WI38 (cell line): Measurements from ENCODE around the gene ALK.
"Not testable (repeated sequence)": the region's sequence is repeated elsewhere in the genome, so short reads cannot be mapped to it uniquely, and the experiment has no call there.

ENCODE experiments used
- H3K4me3 ChIP-seq: 2 replicates; pipeline ENCODE4 v1.5.1; 2011; ENCODE audit warnings: low read depth, mild to moderate bottlenecking, control low read depth, low read length
- CTCF ChIP-seq: IDR thresholded peaks from 2 replicates; pipeline ENCODE4 v1.5.1; 2012; ENCODE audit warnings: low read depth, mild to moderate bottlenecking, control low read depth, low read length

ALK gene

GRCh38 chr2:29259221-29259620 lies 662.2 kb downstream of the ALK start:
- no peak overlapping the region for H3K4me3 ChIP-seq
- TF ChIP-seq CTCF = no peak

DNA sequence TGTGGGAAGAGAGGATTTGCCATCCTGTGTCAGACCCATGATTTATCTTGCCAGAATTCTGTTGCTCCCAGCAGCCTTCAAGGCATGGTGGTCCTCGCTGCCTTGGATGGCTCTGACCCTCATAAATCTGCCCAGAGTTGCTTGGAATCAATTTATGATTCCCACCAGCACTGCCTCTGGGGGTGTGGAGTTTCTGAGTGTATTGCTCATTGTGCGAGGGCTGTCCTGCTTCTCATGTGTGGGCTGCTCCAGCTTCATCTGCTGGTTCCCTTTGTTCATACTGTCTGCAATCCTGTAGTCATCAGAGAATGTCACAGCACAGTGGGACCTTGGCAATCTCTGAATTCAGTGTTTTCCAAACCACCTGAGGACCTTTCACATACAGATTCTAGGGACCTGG lies 666.4 kb downstream of the ALK start:
- TF ChIP-seq CTCF = no peak

GRCh38 chr2:29253495-29254275 lies 667.7 kb downstream of the ALK start:
- not testable (repeated sequence) for H3K4me3 ChIP-seq

More for the DNA sequence above, 666.4 kb downstream of the ALK start:
- no peak overlapping the region for H3K4me3 ChIP-seq

GRCh38 chr2:29253026-29253425 lies 668.4 kb downstream of the ALK start:
- no peak overlapping the region for H3K4me3 ChIP-seq
- TF ChIP-seq CTCF = no peak

- H3K4me3 ChIP-seq = no peak overlapping the region
- TF ChIP-seq CTCF = no peak
Measured at GRCh38 chr2:29251406-29251805, 670.0 kb downstream of the ALK start.

DNA sequence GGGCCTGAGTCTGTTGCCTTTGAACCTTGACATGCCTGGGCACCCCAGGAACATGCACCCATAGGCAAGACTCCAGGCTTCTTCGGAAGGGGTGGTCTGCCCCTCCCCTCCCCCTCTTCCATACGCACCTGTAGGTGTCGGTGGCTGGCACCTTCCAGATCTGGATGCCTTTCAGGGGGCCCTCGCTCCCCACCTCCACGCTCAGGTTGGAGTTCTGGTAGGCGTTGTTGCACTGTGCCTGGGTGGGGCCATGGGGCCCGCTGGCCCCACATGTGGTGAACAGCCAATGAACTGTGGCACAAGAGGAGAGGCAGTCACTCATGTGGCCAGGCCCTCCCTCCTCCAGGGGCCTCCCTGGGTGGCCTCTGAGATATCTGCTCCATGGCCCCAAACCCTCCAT lies 670.4 kb downstream of the ALK start:
- no peak overlapping the region for H3K4me3 ChIP-seq
- no peak for TF ChIP-seq CTCF

- H3K4me3 ChIP-seq = no peak overlapping the region
- TF ChIP-seq CTCF = no peak
Measured at GRCh38 chr2:29249666-29250253, 671.6 kb downstream of the ALK start.
